ENCODE data around the gene SRSF2.
"Not testable (repeated sequence)": the region's sequence is repeated elsewhere in the genome, so short reads cannot be mapped to it uniquely, and the experiment has no call there.

The SRSF2 gene

GRCh38 chr17:76733618-76733957 is 3.5 kb downstream of the SRSF2 start:
- H3K4me3 ChIP-seq (ENCODE audit: control insufficient read depth, low read depth, low read length), result no peak overlapping the region
- DNase-seq (ENCODE audit: low read depth), result no peak
- TF ChIP-seq CTCF (IDR thresholded peaks at IDR 0.05; ENCODE audit: control insufficient read depth, insufficient read depth, low read depth, low read length, missing control alignments), result no peak

GRCh38 chr17:76732734-76733617 is 4.2 kb downstream of the SRSF2 start:
- no peak for DNase-seq (ENCODE audit: low read depth)
- TF ChIP-seq CTCF (IDR thresholded peaks at IDR 0.05; ENCODE audit: control insufficient read depth, insufficient read depth, low read depth, low read length, missing control alignments), result no peak
- no peak overlapping the region for H3K4me3 ChIP-seq (ENCODE audit: control insufficient read depth, low read depth, low read length)

- DNase-seq (ENCODE audit: low read depth); H3K4me3 ChIP-seq (ENCODE audit: control insufficient read depth, low read depth, low read length): not testable (repeated sequence)
Observed at GRCh38 chr17:76731800-76732733, 5.1 kb downstream of the SRSF2 start.

- TF ChIP-seq CTCF (IDR thresholded peaks at IDR 0.05; ENCODE audit: control insufficient read depth, insufficient read depth, low read depth, low read length, missing control alignments), result no peak
- no peak for DNase-seq (ENCODE audit: low read depth)
- H3K4me3 ChIP-seq (ENCODE audit: control insufficient read depth, low read depth, low read length), result peak overlapping the region; percentile 96
Observed at GRCh38 chr17:76727745-76728456, 9.2 kb downstream of the SRSF2 start.

- DNase-seq (ENCODE audit: low read depth), result no peak
- TF ChIP-seq CTCF (IDR thresholded peaks at IDR 0.05; ENCODE audit: control insufficient read depth, insufficient read depth, low read depth, low read length, missing control alignments), result peak; percentile 69
- peak within 1 kb of the TSS; percentile 96 for H3K4me3 ChIP-seq (ENCODE audit: control insufficient read depth, low read depth, low read length)
Observed at GRCh38 chr17:76726776-76727718, 10.1 kb downstream of the SRSF2 start, which contains the start of gene METTL23. Gene METTL23, plus strand, starts transcription at chr17:76726839. Its CDS starts 2,872 bp downstream, at chr17:76729711.

GRCh38 chr17:76726231-76726775 is 10.8 kb downstream of the SRSF2 start, which contains the start of gene JMJD6:
Gene JMJD6, minus strand, starts transcription at chr17:76726606. Its CDS starts 131 bp downstream, at chr17:76726475.
- peak within 1 kb of the TSS; percentile 96 for H3K4me3 ChIP-seq (ENCODE audit: control insufficient read depth, low read depth, low read length)
- DNase-seq (ENCODE audit: low read depth), result peak; percentile 85
- TF ChIP-seq CTCF (IDR thresholded peaks at IDR 0.05; ENCODE audit: control insufficient read depth, insufficient read depth, low read depth, low read length, missing control alignments), result no peak

Data from AG09309 (cell line).